ENCODE data around the gene CUBN. TPM values are rescaled to one million over a fixed set of nuclear protein-coding genes. Genes with fewer than 3 reads are reported as not detected.

CUBN gene
- total RNA-seq, 1 donor from 2014 or later = 1.5 TPM

DNA sequence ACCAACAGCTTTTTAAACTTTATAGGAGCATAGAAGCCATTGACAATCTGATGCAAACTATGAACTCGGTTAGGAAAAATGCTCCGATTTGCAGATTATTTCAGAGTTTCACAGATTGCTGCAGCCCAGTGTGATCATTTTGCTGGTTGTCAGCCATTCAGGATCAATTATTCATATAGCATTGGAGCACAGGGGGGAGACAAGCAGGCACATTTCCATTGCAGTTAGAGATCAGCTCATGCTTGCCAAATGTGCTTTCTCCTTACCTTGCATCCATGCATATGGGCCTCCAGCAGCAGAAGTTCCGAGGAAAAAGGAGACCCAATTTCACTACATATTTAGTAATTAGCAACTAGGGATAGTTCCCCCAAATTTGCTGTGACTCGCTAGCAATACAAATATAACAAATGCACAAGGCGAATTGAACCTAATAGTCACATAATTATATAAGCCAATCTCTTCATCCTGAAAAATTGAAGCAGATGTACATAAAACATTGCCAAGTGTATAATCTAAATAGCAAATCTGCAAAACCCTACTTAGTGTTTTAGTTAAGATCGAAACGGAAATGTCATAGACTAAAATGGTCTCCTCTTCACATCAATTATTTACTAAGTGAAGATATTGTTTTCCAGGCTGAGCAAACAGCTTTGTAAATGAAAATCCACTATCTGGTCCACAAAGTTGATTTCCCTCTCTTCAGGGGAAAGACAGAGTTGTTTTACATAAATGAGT is 262.9 kb downstream of the CUBN start:
- Mint-ChIP-seq H3K36me3 (ENCODE audit: insufficient read depth) (no peaks in the 10 kb centered on the region), H3K27me3 (peaks cover 12% of the 10 kb centered on the region), H3K4me3 (ENCODE audit: low read depth) (no peak overlapping the region), H3K9me3 (ENCODE audit: low read depth) (no peaks in the 10 kb centered on the region), H3K4me1 (ENCODE audit: low read depth) (peaks cover 5% of the 10 kb centered on the region), H3K27ac (no peak overlapping the region)
- TF ChIP-seq, protein P1, sequence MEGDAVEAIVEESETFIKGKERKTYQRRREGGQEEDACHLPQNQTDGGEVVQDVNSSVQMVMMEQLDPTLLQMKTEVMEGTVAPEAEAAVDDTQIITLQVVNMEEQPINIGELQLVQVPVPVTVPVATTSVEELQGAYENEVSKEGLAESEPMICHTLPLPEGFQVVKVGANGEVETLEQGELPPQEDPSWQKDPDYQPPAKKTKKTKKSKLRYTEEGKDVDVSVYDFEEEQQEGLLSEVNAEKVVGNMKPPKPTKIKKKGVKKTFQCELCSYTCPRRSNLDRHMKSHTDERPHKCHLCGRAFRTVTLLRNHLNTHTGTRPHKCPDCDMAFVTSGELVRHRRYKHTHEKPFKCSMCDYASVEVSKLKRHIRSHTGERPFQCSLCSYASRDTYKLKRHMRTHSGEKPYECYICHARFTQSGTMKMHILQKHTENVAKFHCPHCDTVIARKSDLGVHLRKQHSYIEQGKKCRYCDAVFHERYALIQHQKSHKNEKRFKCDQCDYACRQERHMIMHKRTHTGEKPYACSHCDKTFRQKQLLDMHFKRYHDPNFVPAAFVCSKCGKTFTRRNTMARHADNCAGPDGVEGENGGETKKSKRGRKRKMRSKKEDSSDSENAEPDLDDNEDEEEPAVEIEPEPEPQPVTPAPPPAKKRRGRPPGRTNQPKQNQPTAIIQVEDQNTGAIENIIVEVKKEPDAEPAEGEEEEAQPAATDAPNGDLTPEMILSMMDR (IDR thresholded peaks at IDR 0.05; ENCODE audit: unreplicated experiment) = no peak
- no peak for DNase-seq (ENCODE audit: low spot score, unreplicated experiment)

GRCh38 chr10:16865766-16866165 is 263.8 kb downstream of the CUBN start:
- Mint-ChIP-seq H3K4me3 (ENCODE audit: low read depth) (no peak overlapping the region), H3K4me1 (ENCODE audit: low read depth) (peaks cover 5% of the 10 kb centered on the region), H3K36me3 (ENCODE audit: insufficient read depth) (no peaks in the 10 kb centered on the region), H3K9me3 (ENCODE audit: low read depth) (no peaks in the 10 kb centered on the region), H3K27ac (no peak overlapping the region), H3K27me3 (peaks cover 12% of the 10 kb centered on the region)
- DNase-seq (ENCODE audit: low spot score, unreplicated experiment) = no peak
- TF ChIP-seq, protein P1 (IDR thresholded peaks at IDR 0.05; ENCODE audit: unreplicated experiment) = no peak

GRCh38 chr10:16863766-16864165 is 265.8 kb downstream of the CUBN start:
- Mint-ChIP-seq H3K36me3 (ENCODE audit: insufficient read depth) (no peaks in the 10 kb centered on the region), H3K27me3 (peaks cover 7% of the 10 kb centered on the region), H3K4me3 (ENCODE audit: low read depth) (no peak overlapping the region), H3K4me1 (ENCODE audit: low read depth) (peaks cover 5% of the 10 kb centered on the region), H3K27ac (no peak overlapping the region), H3K9me3 (ENCODE audit: low read depth) (no peaks in the 10 kb centered on the region)
- TF ChIP-seq, protein P1 (IDR thresholded peaks at IDR 0.05; ENCODE audit: unreplicated experiment) = no peak
- DNase-seq (ENCODE audit: low spot score, unreplicated experiment) = no peak

DNA sequence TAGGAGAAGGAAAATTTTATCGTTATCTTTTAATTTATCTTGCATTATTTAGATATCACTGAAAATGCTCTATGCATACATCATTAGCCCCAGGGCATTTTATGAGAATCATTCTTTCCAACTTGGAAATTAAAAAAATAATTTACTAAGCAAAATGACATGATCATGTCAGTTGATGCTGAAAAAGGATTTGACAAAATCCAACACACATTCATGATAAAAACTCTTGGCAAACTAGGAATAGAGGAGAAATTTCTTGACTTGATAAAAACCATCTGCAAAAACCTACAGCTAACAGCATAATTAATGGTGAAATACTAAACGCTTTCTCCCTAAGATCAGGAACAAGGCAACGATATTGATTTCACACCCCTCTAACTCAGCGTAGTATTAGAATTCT is 272.2 kb downstream of the CUBN start:
- peaks cover 9% of the 10 kb centered on the region for H3K4me1 Mint-ChIP-seq (ENCODE audit: low read depth)
- H3K9me3 Mint-ChIP-seq (ENCODE audit: low read depth) = no peaks in the 10 kb centered on the region
- no peak overlapping the region for H3K27ac Mint-ChIP-seq
- no peaks in the 10 kb centered on the region for H3K27me3 Mint-ChIP-seq
- no peak for DNase-seq (ENCODE audit: low spot score, unreplicated experiment)
- H3K36me3 Mint-ChIP-seq (ENCODE audit: insufficient read depth) = no peaks in the 10 kb centered on the region
- H3K4me3 Mint-ChIP-seq (ENCODE audit: low read depth) = no peak overlapping the region
- TF ChIP-seq, protein P1 (IDR thresholded peaks at IDR 0.05; ENCODE audit: unreplicated experiment) = no peak

DNA sequence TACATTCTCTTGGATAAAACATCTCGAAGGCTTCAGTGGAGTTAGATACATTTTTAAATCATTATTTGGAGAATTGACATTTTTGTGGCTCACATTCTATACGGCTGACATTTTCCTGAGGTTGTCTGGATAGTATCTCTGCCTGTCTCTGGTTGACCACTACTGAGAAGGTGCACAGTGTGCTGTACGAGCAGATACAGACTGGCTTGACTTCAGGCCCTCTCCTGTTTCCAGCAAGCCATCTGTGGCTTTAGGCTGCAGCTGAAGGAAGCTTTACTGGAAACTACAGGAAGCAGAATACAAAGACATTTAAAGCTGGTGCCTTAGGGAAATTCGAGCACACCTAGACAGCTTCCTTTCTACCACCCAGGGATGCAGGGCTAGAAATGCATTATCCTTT is 273.0 kb downstream of the CUBN start:
- H3K4me1 Mint-ChIP-seq (ENCODE audit: low read depth) = peaks cover 9% of the 10 kb centered on the region
- H3K4me3 Mint-ChIP-seq (ENCODE audit: low read depth) = no peak overlapping the region
- H3K27me3 Mint-ChIP-seq = no peaks in the 10 kb centered on the region
- no peaks in the 10 kb centered on the region for H3K36me3 Mint-ChIP-seq (ENCODE audit: insufficient read depth)
- no peak overlapping the region for H3K27ac Mint-ChIP-seq
- TF ChIP-seq, protein P1 (IDR thresholded peaks at IDR 0.05; ENCODE audit: unreplicated experiment) = no peak
- no peak for DNase-seq (ENCODE audit: low spot score, unreplicated experiment)
- no peaks in the 10 kb centered on the region for H3K9me3 Mint-ChIP-seq (ENCODE audit: low read depth)
